ENCODE data around the gene REST. TPM values are rescaled to one million over a fixed set of nuclear protein-coding genes. Genes with fewer than 3 reads are reported as not detected.

Gene REST
- total RNA-seq, 6 experiments from 2014 or later: 48.0 to 53.4 (median 52.1) TPM

DNA sequence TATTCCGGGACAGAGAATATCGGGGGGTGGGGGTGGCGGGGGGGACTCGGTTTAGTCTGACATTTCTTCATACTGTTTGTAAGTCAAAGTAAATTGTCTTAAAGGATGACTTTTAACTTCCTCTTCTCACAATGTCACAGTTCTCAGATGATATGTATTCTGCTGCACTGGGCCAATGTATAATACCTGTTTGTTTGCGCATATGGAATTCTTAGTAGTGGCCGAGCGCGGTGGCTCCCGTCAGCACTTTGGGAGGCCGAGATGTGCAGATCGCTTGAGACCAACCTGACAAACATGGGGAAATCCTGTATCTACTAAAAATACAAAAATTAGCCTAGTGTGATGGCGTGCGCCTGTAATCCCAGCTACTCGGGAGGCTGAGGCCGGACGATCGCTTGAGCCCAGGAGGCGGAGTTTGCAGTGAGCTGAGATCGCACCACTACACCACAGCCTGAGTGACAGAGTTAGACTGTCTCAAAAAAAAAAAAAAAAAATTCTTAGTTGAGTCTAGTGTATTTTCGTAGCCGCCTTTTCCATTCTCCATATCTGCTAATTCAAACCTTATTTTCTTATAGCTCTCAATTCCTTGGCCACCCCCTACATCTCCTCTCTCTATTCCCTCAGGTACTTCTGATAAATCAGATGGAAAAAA is 71.8 kb downstream of the REST start:
- no peaks in the 10 kb centered on the region for H3K9me3 Mint-ChIP-seq
- peaks cover 28% of the 10 kb centered on the region for H3K36me3 Mint-ChIP-seq (ENCODE audit: low read depth)
- no peak for DNase-seq
- TF ChIP-seq, protein P1, sequence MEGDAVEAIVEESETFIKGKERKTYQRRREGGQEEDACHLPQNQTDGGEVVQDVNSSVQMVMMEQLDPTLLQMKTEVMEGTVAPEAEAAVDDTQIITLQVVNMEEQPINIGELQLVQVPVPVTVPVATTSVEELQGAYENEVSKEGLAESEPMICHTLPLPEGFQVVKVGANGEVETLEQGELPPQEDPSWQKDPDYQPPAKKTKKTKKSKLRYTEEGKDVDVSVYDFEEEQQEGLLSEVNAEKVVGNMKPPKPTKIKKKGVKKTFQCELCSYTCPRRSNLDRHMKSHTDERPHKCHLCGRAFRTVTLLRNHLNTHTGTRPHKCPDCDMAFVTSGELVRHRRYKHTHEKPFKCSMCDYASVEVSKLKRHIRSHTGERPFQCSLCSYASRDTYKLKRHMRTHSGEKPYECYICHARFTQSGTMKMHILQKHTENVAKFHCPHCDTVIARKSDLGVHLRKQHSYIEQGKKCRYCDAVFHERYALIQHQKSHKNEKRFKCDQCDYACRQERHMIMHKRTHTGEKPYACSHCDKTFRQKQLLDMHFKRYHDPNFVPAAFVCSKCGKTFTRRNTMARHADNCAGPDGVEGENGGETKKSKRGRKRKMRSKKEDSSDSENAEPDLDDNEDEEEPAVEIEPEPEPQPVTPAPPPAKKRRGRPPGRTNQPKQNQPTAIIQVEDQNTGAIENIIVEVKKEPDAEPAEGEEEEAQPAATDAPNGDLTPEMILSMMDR (IDR thresholded peaks at IDR 0.05): no peak
- peak overlapping the region; percentile 99 for H3K4me3 Mint-ChIP-seq
- H3K27me3 Mint-ChIP-seq (ENCODE audit: insufficient read depth): peaks cover 8% of the 10 kb centered on the region; the same call in 1 of the 2 replicates
- H3K4me1 Mint-ChIP-seq (ENCODE audit: low read depth): peaks cover 37% of the 10 kb centered on the region
- peak overlapping the region; percentile 98 for H3K27ac Mint-ChIP-seq

DNA sequence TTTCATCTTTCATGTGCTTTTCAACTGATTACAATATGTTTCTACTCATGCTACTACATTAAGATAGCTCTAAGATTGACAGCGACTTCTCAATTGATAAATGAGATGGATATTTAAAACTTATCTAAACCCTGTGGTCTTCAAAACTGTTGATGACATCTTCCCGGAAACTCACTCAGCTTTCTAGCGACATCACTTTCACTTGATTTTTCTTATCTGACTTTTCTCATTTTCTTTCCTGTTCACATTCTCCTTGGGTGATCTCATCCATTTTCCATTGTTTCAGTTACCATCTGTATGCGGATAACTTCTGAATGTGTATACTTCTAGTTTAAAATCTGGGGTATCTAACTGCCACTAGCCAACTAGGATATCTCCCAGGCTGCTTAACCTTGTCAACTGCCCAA is 74.1 kb downstream of the REST start:
- H3K27me3 Mint-ChIP-seq (ENCODE audit: insufficient read depth): peaks cover 8% of the 10 kb centered on the region; the same call in 1 of the 2 replicates
- H3K4me3 Mint-ChIP-seq: peak overlapping the region; percentile 33
- TF ChIP-seq, protein P1 (IDR thresholded peaks at IDR 0.05): no peak
- H3K4me1 Mint-ChIP-seq (ENCODE audit: low read depth): peaks cover 30% of the 10 kb centered on the region
- H3K36me3 Mint-ChIP-seq (ENCODE audit: low read depth): peaks cover 26% of the 10 kb centered on the region
- H3K9me3 Mint-ChIP-seq: no peaks in the 10 kb centered on the region
- DNase-seq: no peak
- H3K27ac Mint-ChIP-seq: peak overlapping the region; percentile 9; the same call in 1 of the 2 replicates

DNA sequence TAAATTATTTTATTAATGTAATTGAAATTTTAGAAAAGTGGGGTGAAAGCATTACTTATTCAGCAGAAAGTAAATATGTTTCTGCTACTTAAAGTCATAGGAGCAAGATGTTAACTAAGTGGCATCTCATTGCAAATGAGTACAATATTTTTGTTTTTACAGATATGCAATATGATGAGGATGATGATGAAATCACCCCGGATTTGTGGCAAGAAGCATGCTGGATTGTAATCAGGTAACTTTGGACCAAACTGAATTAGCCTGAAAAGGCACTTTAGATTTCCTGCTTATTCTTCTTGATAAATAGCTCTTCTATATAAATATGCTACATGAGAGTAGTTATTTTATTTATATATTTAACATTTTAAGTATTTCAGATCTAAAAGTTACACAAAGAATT is 78.5 kb downstream of the REST start:
- H3K9me3 Mint-ChIP-seq: no peaks in the 10 kb centered on the region
- no peak overlapping the region for H3K4me3 Mint-ChIP-seq
- no peaks in the 10 kb centered on the region for H3K27me3 Mint-ChIP-seq (ENCODE audit: insufficient read depth)
- peaks cover 34% of the 10 kb centered on the region for H3K4me1 Mint-ChIP-seq (ENCODE audit: low read depth)
- no peak overlapping the region for H3K27ac Mint-ChIP-seq
- DNase-seq: no peak
- TF ChIP-seq, protein P1 (IDR thresholded peaks at IDR 0.05): no peak
- H3K36me3 Mint-ChIP-seq (ENCODE audit: low read depth): peaks cover 40% of the 10 kb centered on the region

DNA sequence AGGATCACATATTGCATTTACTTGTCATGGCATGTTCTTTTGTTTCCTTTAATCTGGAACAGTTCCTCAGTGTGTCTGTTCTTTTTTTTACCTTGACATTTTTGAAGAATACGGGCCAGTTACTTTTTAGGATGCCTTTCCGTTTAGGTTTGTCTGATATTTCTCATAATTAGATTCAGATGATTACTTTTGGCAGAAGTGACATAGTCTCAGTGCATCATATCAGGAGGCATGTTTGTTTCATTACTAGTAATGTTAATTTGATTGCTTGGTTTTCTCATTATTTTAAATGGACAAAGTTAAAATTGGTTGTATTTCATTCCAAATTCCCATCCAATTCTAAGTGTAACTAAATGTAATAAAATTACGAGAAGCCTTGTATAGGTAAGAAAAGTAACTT is 79.3 kb downstream of the REST start:
- Mint-ChIP-seq H3K9me3 (no peaks in the 10 kb centered on the region), H3K27me3 (ENCODE audit: insufficient read depth) (no peaks in the 10 kb centered on the region), H3K36me3 (ENCODE audit: low read depth) (peaks cover 40% of the 10 kb centered on the region), H3K4me1 (ENCODE audit: low read depth) (peaks cover 27% of the 10 kb centered on the region), H3K4me3 (no peak overlapping the region), H3K27ac (no peak overlapping the region)
- TF ChIP-seq, protein P1 (IDR thresholded peaks at IDR 0.05): no peak
- DNase-seq: no peak

DNA sequence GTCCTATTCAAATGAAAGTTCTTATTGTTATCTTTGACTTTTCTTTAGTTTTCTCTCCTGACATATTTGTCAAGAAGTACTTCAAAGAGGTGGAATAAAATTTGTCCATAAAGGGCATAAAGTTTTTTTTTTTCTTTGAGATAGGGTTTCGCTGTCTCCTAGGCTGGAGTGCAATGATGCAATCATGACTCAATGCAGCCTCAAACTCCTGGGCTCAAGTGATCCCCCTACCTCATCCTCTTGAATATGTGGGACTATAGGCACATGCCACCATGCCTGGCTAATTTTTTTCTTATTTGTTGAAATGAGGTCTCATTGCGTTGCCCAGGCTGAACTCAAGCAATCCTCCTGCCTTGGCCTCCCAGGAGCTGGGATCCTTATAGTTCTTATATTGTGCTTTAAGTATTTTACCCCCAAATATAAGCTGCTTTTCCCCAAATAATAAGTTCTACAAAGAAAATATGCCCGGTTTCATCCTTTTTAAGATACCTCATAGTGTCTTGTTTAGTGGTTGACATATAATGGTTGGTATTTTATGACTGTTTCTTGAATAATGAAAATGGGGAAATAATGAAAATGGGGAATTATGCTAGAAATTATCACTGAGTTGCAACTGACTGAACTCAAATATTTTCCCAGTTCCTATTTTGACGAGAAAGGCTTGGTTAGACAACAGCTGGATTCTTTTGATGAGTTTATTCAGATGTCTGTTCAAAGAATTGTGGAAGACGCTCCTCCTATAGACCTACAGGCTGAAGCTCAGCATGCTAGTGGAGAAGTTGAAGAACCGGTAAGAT is 82.6 kb downstream of the REST start:
- no peaks in the 10 kb centered on the region for H3K27me3 Mint-ChIP-seq (ENCODE audit: insufficient read depth)
- H3K9me3 Mint-ChIP-seq: no peaks in the 10 kb centered on the region
- DNase-seq: no peak
- H3K27ac Mint-ChIP-seq: no peak overlapping the region
- H3K4me3 Mint-ChIP-seq: no peak overlapping the region
- TF ChIP-seq, protein P1 (IDR thresholded peaks at IDR 0.05): no peak
- peaks cover 36% of the 10 kb centered on the region for H3K36me3 Mint-ChIP-seq (ENCODE audit: low read depth)
- peaks cover 19% of the 10 kb centered on the region for H3K4me1 Mint-ChIP-seq (ENCODE audit: low read depth)

Data from HFFc6 (cell line).